Posterior cingulate gyrus (tissue), 11 donors: ENCODE results near the gene PEA15.

ENCODE experiments used
- DNase-seq, 10 donors: peaks; one replicate each; pipeline versions ENCODE4 v3.0.0 to v3.0.0-alpha.2; 2020 to 2021; ENCODE audit warnings: mixed read lengths in 3 of 10
- intact Hi-C: fragments of 100-400 bp; cut with DNase I; formaldehyde crosslinking; loops from one replicate; pipeline ENCODE4 v1.15.1; 2023

Gene PEA15, protein sequence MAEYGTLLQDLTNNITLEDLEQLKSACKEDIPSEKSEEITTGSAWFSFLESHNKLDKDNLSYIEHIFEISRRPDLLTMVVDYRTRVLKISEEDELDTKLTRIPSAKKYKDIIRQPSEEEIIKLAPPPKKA

DNA sequence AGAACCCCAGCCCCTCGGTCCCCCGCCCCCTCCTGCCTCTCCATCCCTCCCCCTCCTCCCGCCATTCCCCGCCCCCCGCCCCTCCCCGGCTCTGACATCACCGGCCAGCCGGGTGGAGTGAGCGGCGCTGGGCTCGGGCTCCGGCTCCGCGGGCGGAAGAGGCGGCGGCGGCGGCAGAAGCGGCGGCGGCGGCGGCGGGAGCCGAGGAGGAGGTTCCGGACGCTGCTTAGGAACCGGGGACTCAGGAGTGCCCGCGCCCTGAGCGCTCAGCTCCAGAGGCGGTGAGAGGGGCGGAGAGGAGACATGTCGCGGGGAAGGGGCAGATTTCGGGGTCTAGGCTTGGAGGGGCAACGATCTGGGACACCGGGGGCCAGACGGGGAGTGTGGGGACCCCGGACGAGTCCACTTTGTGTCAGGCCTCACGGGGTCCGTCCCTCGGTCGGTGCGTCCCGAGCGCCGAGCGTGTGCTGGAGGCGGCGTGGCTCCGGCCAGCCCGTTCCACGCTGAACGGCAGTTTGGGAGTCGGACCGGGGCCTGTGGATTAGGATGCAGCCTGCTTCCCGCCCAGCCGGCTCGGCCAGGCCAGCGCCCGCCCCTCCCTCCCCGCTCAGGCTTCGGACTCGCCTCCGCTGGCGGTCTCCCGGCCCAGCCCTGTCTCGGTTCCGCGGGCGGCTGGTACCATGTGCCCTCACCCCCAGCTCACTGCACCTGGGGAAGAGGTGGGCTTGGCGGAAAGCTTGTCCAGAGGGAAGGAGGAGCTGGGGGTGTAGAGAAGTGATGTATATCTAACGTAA is at the start of gene PEA15:
Gene PEA15, plus strand, starts transcription at position 143 of the 794 bp plus-strand sequence. CDS start 6,161 bp downstream, outside the sequence.
- intact Hi-C loops, result loop anchor here (5.0 kb wide), 1 partner anchor 47 kb away; no protein-coding TSS in a partner anchor
- peak; percentile 66 to 97 (median 80) for DNase-seq

DNA sequence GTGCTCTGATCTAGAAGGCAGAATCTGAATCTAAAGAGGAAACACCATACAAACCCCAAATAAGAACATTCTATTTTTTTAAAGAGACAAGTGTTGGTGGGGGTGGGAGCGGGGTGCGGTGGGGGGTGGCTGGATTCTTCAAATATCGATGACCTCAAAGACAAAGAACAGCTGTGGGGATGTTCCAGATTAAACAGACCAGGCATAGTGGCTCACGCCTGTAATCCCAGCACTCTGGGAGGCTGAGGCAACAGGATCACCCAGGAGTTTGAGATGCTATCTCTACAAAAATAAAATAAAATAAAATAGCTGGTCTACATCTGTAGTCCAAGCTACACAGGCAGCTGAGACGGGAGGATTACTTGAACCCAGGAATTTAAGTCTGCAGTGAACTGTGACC is 48.8 kb upstream of the PEA15 start:
- intact Hi-C loops, result no loop called here
- DNase-seq, result no peak

DNA sequence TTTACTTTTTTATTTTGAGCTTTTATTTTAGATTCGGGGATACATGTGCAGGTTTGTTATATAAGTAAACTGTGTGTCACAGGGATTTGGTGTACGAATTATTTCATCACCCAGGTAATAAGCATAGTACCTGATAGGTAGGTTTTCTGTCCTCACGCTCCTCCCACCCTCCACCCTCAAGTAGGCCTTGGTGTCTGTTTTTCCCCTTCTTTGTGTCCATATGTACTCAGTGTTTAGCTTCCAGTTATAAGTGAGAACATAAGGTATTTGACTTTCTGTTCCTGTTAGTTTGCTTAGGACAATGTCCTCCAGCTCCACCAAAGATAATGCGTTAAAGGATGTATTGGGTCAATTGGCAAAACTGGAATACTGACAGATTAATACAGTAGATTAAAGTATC is 48.0 kb upstream of the PEA15 start:
- no peak for DNase-seq
- intact Hi-C loops, result no loop called here

DNA sequence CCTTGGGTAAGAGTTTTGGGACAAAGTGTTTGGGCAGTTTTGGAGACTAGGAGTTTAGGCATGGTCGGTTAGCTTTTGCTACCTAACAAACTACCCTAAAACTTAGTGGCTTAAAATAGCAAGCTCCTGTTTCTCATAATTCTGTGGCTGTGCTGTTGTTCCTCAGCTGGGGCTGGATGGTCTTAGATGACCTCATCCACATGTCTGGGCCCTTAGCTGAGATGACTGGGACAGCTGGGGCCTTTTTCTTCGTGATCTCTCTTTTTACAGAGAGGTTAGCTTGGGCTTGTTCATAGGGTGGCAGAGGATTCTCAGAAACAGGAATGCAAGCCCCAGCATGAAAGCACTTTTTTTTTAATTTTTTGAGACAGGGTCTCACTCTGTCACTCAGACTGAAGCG is 47.2 kb upstream of the PEA15 start:
- DNase-seq, result no peak
- intact Hi-C loops, result no loop called here

- intact Hi-C loops, result no loop called here
- DNase-seq, result no peak
Observed at GRCh38 chr1:160158534-160158933, 46.6 kb upstream of the PEA15 start.

GRCh38 chr1:160159846-160160245 is 45.3 kb upstream of the PEA15 start:
- intact Hi-C loops, result no loop called here
- no peak for DNase-seq

- peak in 5 of 10 donors; percentile 43 to 87 (median 53) for DNase-seq
- intact Hi-C loops, result no loop called here
Observed at GRCh38 chr1:160161965-160162705, 43.0 kb upstream of the PEA15 start.

GRCh38 chr1:160162931-160163330 is 42.3 kb upstream of the PEA15 start:
- DNase-seq, result no peak
- intact Hi-C loops, result no loop called here

GRCh38 chr1:160163615-160164014 is 41.6 kb upstream of the PEA15 start:
- DNase-seq, result no peak
- intact Hi-C loops, result no loop called here

DNA sequence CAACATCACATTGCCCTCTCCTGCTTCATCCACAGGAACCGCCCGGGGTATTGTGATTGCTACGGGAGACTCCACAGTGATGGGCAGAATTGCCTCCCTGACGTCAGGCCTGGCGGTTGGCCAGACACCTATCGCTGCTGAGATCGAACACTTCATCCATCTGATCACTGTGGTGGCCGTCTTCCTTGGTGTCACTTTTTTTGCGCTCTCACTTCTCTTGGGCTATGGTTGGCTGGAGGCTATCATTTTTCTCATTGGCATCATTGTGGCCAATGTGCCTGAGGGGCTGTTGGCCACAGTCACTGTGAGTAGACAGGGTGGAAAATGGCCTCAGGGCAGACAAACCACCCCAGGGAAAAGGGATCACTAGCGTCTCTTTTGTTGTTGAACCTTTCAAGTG is 41.1 kb upstream of the PEA15 start:
- intact Hi-C loops, result no loop called here
- DNase-seq, result no peak

DNA sequence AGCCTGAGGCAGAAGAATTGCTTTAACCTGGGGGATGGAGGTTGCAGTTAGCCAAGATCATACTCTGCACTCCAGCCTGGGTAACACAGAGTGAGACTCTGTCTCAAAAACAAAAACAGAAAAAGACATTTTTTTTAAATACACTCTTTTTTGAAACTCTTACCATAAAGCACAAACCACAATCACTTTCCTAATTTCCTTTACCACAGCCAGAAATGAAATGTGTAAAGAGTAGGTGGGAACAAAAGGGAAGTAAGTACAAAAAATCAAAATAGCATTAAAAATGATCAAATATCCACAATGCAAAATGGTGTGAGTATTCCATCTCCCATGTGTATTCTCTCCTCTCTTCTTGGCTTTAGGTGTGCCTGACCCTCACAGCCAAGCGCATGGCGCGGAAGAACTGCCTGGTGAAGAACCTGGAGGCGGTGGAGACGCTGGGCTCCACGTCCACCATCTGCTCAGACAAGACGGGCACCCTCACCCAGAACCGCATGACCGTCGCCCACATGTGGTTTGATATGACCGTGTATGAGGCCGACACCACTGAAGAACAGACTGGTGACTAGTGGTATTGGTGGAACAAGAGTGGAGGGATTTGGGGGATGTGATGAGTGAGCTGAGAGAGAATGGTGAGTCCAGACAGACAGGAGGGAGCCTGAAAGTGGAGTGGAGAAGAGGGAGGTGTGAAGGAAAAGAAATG is 38.9 kb upstream of the PEA15 start:
- intact Hi-C loops, result no loop called here
- peak in 6 of 10 donors; percentile 16 to 87 (median 43) for DNase-seq

- no peak for DNase-seq
- intact Hi-C loops, result no loop called here
Observed at GRCh38 chr1:160167056-160167455, 38.1 kb upstream of the PEA15 start.

DNA sequence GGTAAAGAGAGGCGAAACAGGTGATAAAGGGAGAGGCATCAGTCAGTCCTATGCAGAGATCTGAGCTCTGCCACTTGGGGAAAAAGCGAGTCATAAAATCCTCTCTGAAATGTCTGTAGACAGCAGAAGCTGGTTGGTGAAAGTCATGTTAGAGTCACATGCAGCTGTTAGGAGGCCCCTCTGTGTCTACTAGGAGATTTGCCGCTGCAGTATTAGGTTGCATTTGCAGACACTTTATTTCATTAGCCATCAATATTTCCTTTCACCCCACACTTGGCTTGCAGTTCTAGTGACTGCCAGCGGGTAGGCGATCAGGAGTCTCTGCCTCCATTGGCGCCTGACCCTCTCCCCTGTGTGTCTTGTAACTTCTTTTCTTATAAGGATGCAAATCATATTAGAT is 37.6 kb upstream of the PEA15 start:
- DNase-seq, result no peak
- intact Hi-C loops, result no loop called here

DNA sequence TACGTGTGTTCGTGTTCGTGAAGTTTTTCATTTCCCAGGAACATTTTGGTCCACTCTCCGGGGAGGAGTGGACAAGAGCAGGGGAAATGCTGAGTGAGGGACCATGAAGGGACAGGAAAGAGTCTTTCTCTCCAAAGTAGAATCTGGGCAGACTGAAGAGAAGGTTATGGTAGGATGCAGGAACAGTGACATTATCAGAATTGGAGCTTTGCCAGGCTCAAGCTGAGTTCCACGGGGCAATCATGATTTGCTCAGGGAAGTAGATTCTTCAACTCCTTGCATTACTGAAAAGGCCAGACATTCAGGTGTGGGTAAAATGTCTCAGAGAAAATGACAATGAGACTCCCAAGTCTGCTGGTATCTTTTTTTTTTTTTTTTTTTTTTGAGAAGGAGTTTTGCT is 37.2 kb upstream of the PEA15 start:
- intact Hi-C loops, result no loop called here
- no peak for DNase-seq

DNA sequence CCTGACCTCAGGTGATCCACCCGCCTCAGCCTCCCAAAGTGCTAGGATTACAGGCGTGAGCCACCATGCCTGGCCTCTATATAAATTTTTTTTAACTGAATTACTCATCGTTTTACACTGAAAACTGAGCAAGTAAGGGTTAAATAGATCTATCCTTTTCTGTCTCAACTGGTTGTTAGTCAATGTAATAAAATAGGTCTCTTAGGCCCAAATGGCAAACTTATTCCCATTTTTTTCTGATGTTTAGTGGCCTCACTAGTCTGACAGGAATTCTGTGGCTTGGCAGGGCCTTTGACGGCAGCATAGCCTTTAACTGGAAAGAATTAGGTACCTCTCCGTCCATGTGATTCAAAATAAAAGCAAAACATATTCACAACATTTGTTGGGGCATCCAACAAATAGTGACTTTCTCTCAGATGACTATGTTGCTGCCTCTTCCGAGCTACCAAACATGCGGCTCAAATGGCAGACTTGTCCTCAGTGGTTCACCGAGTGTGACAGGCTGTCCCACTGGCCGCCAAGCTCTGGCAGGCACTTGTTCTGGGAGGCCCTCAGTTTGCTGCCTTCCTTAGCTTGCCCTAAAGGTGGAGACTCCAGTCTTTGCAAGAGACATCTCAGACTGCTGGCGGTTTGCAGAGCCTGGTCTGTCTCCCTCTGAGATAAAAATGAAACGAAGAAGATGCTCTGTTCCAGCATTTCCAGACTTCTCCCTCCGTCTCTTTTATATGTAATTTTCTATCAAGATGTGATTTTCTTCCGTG is 36.4 kb upstream of the PEA15 start:
- intact Hi-C loops, result no loop called here
- peak in 1 of 10 donors; percentile 77 for DNase-seq

GRCh38 chr1:160169553-160170399 is 35.4 kb upstream of the PEA15 start:
- DNase-seq, result no peak
- intact Hi-C loops, result no loop called here

GRCh38 chr1:160171354-160171753 is 33.8 kb upstream of the PEA15 start:
- intact Hi-C loops, result no loop called here
- DNase-seq, result no peak

GRCh38 chr1:160171980-160172379 is 33.2 kb upstream of the PEA15 start:
- intact Hi-C loops, result no loop called here

DNA sequence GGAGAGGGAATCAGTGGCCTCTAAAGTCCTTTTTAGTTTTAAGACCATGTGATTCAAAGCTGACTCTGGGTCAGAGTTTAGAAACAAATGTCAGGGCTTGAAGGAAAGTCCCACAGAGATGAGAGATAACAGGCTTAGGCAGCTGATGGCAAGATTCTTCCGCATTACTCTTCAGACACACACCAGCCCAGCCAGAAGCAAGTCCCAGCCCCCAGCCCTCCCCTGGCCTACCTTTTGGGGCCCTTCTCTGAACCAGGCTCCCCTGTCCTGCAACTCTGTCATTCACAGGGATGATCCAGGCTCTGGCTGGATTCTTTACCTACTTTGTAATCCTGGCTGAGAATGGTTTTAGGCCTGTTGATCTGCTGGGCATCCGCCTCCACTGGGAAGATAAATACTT is 28.0 kb upstream of the PEA15 start:
- intact Hi-C loops, result no loop called here
- no peak for DNase-seq

More at GRCh38 chr1:160171980-160172379, 33.2 kb upstream of the PEA15 start:
- no peak for DNase-seq
